Panc1 (cell line): ENCODE measurements around the gene LARP1.

Experiments used
- CTCF ChIP-seq: fragments of 450-650 bp; IDR thresholded peaks from 2 replicates; pipeline ENCODE4 v1.5.1; 2017; ENCODE audit warnings: mild to moderate bottlenecking
- POLR2AphosphoS5 ChIP-seq: IDR thresholded peaks from 2 replicates; pipeline ENCODE4 v1.6.1; 2012; ENCODE audit warnings: mild to moderate bottlenecking, low read depth, low read length, moderate library complexity
- REST ChIP-seq, 2 experiments: IDR thresholded peaks; 2 replicates each; pipeline ENCODE4 v1.6.1; 2011 to 2012; ENCODE audit warnings: low read depth in 2 of 2, control low read depth in 1 of 2, low read length in 1 of 2, mild to moderate bottlenecking in 1 of 2, moderate library complexity in 1 of 2; ENCODE audit not compliant: insufficient read depth in 1 of 2
- SIN3A ChIP-seq: IDR thresholded peaks from 2 replicates; pipeline ENCODE4 v1.6.1; 2012; ENCODE audit warnings: low read depth, mild to moderate bottlenecking, low read length, moderate library complexity, borderline replicate concordance; ENCODE audit not compliant: insufficient read depth
- TCF7L2 ChIP-seq: IDR thresholded peaks from 2 replicates; pipeline ENCODE4 v1.6.1; 2011; ENCODE audit warnings: mild to moderate bottlenecking, low read depth, low read length, inconsistent platforms

GRCh38 chr5:154836225-154836624 is 81.0 kb downstream of the LARP1 start:
- TF ChIP-seq CTCF = no peak
- no peak for TF ChIP-seq POLR2AphosphoS5
- TF ChIP-seq REST (IDR thresholded peaks at IDR 0.05; ENCODE audit: insufficient read depth in 1 of 2, low read depth in 2 of 2, low read length in 1 of 2) = no peak
- TF ChIP-seq TCF7L2 = no peak
- TF ChIP-seq SIN3A = no peak
